OCI-M2 (cell line): ENCODE data around the gene TSFM.
A peak's percentile ranks its signal among the peaks of the same experiment; 100 is the strongest.
"Not testable (repeated sequence)": the region's sequence is repeated elsewhere in the genome, so short reads cannot be mapped to it uniquely, and the experiment has no call there.

ENCODE experiments used
- DNase-seq: peaks from one replicate; lab custom pipeline; 2025; ENCODE audit not compliant: unreplicated experiment; lab: John Stamatoyannopoulos, UW

TSFM gene

GRCh38 chr12:57762463-57762862 lies 20.1 kb upstream of the TSFM start:
- no peak for DNase-seq

- no peak for DNase-seq
Measured at GRCh38 chr12:57763881-57764661, 18.5 kb upstream of the TSFM start.

- DNase-seq, result no peak
Measured at GRCh38 chr12:57764662-57765002, 18.0 kb upstream of the TSFM start.

GRCh38 chr12:57765003-57765697 lies 17.4 kb upstream of the TSFM start:
- DNase-seq, result no peak

GRCh38 chr12:57765698-57766463 lies 16.7 kb upstream of the TSFM start:
- DNase-seq, result no peak

GRCh38 chr12:57766464-57767304 lies 15.9 kb upstream of the TSFM start, which contains the start of gene CYP27B1:
Gene CYP27B1, minus strand, starts transcription at chr12:57767078. Its CDS starts 37 bp downstream, at chr12:57767041.
- DNase-seq, result no peak

- DNase-seq, result no peak
Measured at GRCh38 chr12:57767305-57767698, 15.3 kb upstream of the TSFM start.

- DNase-seq, result no peak
Measured at GRCh38 chr12:57767876-57768275, 14.7 kb upstream of the TSFM start.

- no peak for DNase-seq
Measured at GRCh38 chr12:57769594-57769993, 13.0 kb upstream of the TSFM start.

GRCh38 chr12:57770734-57771133 lies 11.9 kb upstream of the TSFM start:
- no peak for DNase-seq

- DNase-seq, result peak; percentile 86
Measured at GRCh38 chr12:57771236-57771872, 11.2 kb upstream of the TSFM start.

- peak; percentile 86 for DNase-seq
Measured at GRCh38 chr12:57771873-57772428, 10.6 kb upstream of the TSFM start, which contains the start of gene METTL1. Gene METTL1, minus strand, starts transcription at chr12:57772105. Its CDS starts 22 bp downstream, at chr12:57772083.

- DNase-seq, result no peak
Measured at GRCh38 chr12:57772429-57773322, 9.9 kb upstream of the TSFM start, which contains the start of gene EEF1AKMT3. Gene EEF1AKMT3, plus strand, starts transcription at chr12:57772614. Its CDS starts 111 bp downstream, at chr12:57772725.

GRCh38 chr12:57774634-57775033 lies 8.0 kb upstream of the TSFM start:
- not testable (repeated sequence) for DNase-seq

GRCh38 chr12:57775044-57775443 lies 7.5 kb upstream of the TSFM start:
- no peak for DNase-seq

- no peak for DNase-seq
Measured at GRCh38 chr12:57775563-57776246, 6.9 kb upstream of the TSFM start.

- no peak for DNase-seq
Measured at GRCh38 chr12:57776247-57776587, 6.4 kb upstream of the TSFM start.

- DNase-seq, result no peak
Measured at GRCh38 chr12:57777367-57777766, 5.2 kb upstream of the TSFM start.
